ENCODE data around the gene S100A1.

S100A1 gene

DNA sequence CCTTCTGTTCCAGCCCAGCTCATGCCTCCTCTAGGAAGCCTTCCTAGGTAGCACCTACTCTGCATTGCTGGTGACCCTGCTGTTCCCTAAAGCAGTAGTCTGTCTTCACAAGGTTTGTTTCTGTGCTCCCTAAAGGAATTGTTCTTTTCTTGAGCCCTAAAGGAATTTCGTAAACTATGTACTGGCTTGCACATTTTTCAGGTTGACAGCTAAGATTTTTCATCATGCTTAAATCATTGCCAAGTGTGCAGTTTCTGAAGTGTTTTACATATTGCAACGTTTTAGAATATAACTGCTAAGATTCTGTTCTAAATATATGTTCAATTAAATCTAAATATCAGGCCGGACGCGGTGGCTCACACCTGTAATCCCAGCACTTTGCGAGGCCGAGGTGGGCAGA is 28.4 kb upstream of the S100A1 start:
- in situ Hi-C loops (cut with MboI; ENCODE audit: low sequenced_read_pairs, unreplicated experiment) = no loop called here
- TF ChIP-seq, protein P1, sequence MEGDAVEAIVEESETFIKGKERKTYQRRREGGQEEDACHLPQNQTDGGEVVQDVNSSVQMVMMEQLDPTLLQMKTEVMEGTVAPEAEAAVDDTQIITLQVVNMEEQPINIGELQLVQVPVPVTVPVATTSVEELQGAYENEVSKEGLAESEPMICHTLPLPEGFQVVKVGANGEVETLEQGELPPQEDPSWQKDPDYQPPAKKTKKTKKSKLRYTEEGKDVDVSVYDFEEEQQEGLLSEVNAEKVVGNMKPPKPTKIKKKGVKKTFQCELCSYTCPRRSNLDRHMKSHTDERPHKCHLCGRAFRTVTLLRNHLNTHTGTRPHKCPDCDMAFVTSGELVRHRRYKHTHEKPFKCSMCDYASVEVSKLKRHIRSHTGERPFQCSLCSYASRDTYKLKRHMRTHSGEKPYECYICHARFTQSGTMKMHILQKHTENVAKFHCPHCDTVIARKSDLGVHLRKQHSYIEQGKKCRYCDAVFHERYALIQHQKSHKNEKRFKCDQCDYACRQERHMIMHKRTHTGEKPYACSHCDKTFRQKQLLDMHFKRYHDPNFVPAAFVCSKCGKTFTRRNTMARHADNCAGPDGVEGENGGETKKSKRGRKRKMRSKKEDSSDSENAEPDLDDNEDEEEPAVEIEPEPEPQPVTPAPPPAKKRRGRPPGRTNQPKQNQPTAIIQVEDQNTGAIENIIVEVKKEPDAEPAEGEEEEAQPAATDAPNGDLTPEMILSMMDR (IDR thresholded peaks at IDR 0.05; ENCODE audit: borderline replicate concordance, control extremely low read depth, extremely low read depth, insufficient read depth, missing control alignments) = no peak
- DNase-seq (ENCODE audit: low spot score) = no peak

DNA sequence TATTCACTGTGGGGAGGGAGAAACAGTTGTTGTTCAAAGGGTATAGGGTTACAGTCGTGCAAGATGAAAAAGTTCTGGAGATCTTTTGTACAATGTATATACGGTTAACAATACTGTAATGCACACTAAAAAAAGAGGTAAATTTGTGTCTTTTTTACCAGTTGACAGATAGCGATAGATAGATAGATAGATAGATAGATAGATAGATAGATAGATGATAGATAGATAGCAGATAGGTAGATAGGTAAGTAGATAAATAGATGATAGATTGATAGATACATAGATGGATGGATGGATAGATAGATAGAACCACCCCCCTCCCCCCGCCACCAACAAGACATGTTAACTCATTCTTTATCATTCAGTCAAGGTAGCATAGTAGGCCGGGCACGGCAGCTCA is 25.5 kb upstream of the S100A1 start:
- TF ChIP-seq, protein P1 (IDR thresholded peaks at IDR 0.05; ENCODE audit: borderline replicate concordance, control extremely low read depth, extremely low read depth, insufficient read depth, missing control alignments) = no peak
- in situ Hi-C loops (cut with MboI; ENCODE audit: low sequenced_read_pairs, unreplicated experiment) = no loop called here
- DNase-seq (ENCODE audit: low spot score) = no peak

DNA sequence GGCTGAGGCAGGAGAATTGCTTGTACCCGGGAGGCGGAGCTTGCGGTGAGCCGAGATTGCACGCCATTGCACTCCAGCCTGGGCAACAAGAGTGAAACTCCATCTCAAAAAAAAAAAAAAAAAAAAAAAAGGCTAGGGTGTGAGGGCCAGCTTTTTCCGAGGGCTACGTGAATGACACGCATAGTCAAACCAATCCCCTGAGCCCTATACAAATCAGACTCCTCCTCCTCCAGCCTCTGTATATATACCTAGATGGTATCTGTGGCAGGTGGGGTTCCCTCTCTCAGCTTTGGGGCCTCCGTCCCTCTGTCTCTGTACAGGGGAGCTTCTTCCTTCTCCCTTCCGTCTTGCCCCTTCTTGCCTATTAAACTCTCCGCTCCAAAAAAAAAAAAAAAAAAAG is 22.0 kb upstream of the S100A1 start:
- in situ Hi-C loops (cut with MboI; ENCODE audit: low sequenced_read_pairs, unreplicated experiment) = no loop called here
- TF ChIP-seq, protein P1 (IDR thresholded peaks at IDR 0.05; ENCODE audit: borderline replicate concordance, control extremely low read depth, extremely low read depth, insufficient read depth, missing control alignments) = no peak
- DNase-seq (ENCODE audit: low spot score) = no peak

DNA sequence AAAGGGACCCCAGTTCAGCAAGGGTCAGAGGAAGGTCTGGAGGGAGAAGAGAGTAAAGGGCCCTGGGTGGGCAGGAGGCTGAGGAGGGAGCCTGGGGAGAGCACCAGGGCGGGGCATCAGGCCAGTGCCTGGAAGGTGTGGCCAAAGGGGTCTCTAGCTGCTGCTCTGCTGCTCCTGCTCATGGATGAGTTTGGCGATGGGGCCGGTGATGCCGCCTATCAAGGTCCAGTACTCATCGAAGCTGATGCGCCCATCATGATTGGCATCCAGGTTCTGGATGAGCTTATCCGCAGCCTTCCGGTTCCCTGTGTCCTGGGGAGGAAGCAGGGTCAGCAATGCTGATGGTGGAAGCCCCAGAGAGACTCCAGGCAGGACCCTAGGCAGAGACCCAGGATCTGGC is 20.9 kb upstream of the S100A1 start:
- TF ChIP-seq, protein P1 (IDR thresholded peaks at IDR 0.05; ENCODE audit: borderline replicate concordance, control extremely low read depth, extremely low read depth, insufficient read depth, missing control alignments) = no peak
- in situ Hi-C loops (cut with MboI; ENCODE audit: low sequenced_read_pairs, unreplicated experiment) = no loop called here
- DNase-seq (ENCODE audit: low spot score) = no peak

DNA sequence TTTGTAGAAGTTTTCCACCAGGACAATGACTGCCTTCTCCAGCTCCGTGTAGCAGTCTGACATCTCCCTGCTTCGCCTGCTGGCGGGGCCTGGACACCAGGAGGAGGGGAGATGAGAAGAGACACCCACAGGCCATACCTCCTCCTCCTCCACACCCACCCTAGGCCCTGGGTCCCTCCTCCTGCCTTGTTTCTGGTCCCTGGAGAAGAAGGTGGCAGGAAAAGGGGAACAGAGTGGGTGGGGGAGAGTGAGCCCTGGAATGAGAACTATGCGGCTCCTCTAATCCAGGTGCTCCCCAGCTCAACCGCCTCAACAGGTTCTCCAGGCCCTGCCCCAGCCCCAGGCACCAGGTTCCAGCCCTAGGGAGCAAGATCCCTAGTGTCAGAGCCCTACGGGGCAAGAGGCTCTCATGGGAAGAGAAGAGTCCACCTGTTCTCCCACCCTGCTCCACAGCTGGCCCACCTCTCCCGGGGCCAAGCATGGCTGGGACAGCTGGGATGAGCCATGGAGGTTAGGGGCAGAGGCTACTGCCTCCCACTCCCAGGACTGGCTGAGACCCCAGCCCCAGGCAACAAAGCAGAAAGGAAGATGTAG is 20.0 kb upstream of the S100A1 start:
- no peak for DNase-seq (ENCODE audit: low spot score)
- in situ Hi-C loops (cut with MboI; ENCODE audit: low sequenced_read_pairs, unreplicated experiment) = no loop called here
- TF ChIP-seq, protein P1 (IDR thresholded peaks at IDR 0.05; ENCODE audit: borderline replicate concordance, control extremely low read depth, extremely low read depth, insufficient read depth, missing control alignments) = no peak

DNA sequence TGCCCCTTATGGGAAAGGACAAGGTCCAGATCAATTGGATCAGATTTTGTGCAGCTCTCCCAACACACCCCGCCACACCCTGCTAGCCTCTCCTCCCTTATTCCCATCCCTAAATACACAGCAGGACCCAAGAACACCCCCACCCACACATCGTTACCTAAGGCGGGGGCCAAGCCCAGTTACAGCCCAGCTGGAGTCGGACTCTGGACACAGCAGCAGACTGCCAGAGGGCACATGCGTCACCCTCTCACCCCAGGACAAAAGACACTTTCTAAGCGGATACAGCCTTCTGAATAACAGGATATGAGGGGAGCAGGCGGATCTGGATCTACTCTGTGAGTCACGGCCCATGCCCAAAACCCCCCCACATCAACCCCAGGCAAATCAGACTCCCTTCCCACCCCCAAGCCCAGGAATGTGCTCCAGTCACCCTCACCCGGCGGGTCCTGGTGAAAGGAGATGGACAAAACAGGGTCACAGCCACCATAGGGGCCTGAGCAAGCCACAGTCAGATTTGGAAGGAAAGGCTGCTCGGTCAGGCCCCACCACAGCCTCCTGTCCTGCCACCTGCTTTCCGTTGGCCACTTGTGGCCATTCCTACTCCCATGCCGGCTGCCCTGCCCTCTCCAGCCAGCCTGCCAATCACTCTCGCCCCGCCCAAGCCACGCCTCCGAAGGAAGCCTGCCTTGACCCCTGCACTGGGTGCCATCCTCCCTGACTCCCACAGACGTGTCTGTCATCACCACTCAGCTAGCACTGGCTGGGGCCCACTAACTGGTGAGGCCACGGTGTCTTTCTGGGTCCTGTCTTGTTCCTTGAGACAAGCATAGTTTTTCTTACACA is 19.3 kb upstream of the S100A1 start:
- no peak for DNase-seq (ENCODE audit: low spot score)
- TF ChIP-seq, protein P1 (IDR thresholded peaks at IDR 0.05; ENCODE audit: borderline replicate concordance, control extremely low read depth, extremely low read depth, insufficient read depth, missing control alignments) = no peak
- in situ Hi-C loops (cut with MboI; ENCODE audit: low sequenced_read_pairs, unreplicated experiment) = no loop called here
